Esophagus squamous epithelium (tissue), 5 donors: ENCODE measurements around the gene WNT9A. TPM values are rescaled to one million over a fixed set of nuclear protein-coding genes. Genes with fewer than 3 reads are reported as not detected.
"Not testable (repeated sequence)": the region's sequence is repeated elsewhere in the genome, so short reads cannot be mapped to it uniquely, and the experiment has no call there.

Experiments
- DNase-seq: peaks from one replicate; lab custom pipeline; 2025; lab: John Stamatoyannopoulos, UW
- H3K27ac ChIP-seq, 4 donors: fragments of 200-600 bp; sonication (generic); one replicate each; pipeline ENCODE4 v1.5.1; 2016 to 2019; ENCODE audit warnings: mild to moderate bottlenecking in 1 of 4
- H3K27me3 ChIP-seq, 4 donors: fragments of 200-600 bp; sonication (generic); 1 replicate in 3 of 4; 2 replicates in 1 of 4; pipeline versions ENCODE4 v1.5.1 to v1.6.0; 2017 to 2021; ENCODE audit warnings: antibody characterized with exemption in 1 of 4
- H3K36me3 ChIP-seq, 3 donors: fragments of 200-600 bp; sonication (generic); one replicate each; pipeline ENCODE4 v1.5.1; 2016 to 2019
- H3K4me1 ChIP-seq, 3 donors: fragments of 200-600 bp; sonication (generic); one replicate each; pipeline ENCODE4 v1.5.1; 2017 to 2019
- H3K4me3 ChIP-seq, 4 donors: fragments of 200-600 bp; sonication (generic); 1 replicate in 3 of 4; 2 replicates in 1 of 4; pipeline ENCODE4 v1.5.1; 2016 to 2019; ENCODE audit warnings: mild to moderate bottlenecking in 2 of 4, moderate library complexity in 1 of 4
- H3K9me3 ChIP-seq, 3 donors: fragments of 200-600 bp; sonication (generic); one replicate each; pipeline ENCODE4 v1.5.1; 2016 to 2019
- POLR2A ChIP-seq, 4 donors: fragments of 450-650 bp; IDR thresholded peaks; one replicate each; pipeline ENCODE4 v1.6.1; 2017; ENCODE audit warnings: antibody characterized with exemption in 4 of 4, mild to moderate bottlenecking in 4 of 4, moderate library complexity in 3 of 4
- WGBS, 2 donors: methylation state at CpG; one replicate each; pipeline ENCODE4 v1.1.5; 2018; 5-methylcytosine and 5-hydroxymethylcytosine counted together
- intact Hi-C: fragments of 100-400 bp; cut with DNase I; formaldehyde crosslinking; loops from one replicate; pipeline ENCODE4 v1.15.0; 2022
- total RNA-seq, 4 donors: library from RNA; depleted of rRNA; stranded (reverse); fragments of >200 nt; gene quantifications; one replicate each; pipeline ENCODE4 v1.1.0, GENCODE V29; 2016
- TF ChIP-seq, protein P1 (sequence below), 6 experiments: fragments of 450-650 bp in 4 of 6; fragments of 200-600 bp in 2 of 6; sonication (generic) in 2 of 6; IDR thresholded peaks; one replicate each; pipeline ENCODE4 v1.5.1; 2016 to 2019; ENCODE audit warnings: antibody characterized with exemption in 6 of 6, mild to moderate bottlenecking in 4 of 6, moderate library complexity in 4 of 6
- donor health status: DM: yes; HTN: yes; CAD: no.

WNT9A gene, protein sequence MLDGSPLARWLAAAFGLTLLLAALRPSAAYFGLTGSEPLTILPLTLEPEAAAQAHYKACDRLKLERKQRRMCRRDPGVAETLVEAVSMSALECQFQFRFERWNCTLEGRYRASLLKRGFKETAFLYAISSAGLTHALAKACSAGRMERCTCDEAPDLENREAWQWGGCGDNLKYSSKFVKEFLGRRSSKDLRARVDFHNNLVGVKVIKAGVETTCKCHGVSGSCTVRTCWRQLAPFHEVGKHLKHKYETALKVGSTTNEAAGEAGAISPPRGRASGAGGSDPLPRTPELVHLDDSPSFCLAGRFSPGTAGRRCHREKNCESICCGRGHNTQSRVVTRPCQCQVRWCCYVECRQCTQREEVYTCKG
- 1 to 10 TPM; 1.7 to 5.9 (median 2.8) TPM for total RNA-seq

DNA sequence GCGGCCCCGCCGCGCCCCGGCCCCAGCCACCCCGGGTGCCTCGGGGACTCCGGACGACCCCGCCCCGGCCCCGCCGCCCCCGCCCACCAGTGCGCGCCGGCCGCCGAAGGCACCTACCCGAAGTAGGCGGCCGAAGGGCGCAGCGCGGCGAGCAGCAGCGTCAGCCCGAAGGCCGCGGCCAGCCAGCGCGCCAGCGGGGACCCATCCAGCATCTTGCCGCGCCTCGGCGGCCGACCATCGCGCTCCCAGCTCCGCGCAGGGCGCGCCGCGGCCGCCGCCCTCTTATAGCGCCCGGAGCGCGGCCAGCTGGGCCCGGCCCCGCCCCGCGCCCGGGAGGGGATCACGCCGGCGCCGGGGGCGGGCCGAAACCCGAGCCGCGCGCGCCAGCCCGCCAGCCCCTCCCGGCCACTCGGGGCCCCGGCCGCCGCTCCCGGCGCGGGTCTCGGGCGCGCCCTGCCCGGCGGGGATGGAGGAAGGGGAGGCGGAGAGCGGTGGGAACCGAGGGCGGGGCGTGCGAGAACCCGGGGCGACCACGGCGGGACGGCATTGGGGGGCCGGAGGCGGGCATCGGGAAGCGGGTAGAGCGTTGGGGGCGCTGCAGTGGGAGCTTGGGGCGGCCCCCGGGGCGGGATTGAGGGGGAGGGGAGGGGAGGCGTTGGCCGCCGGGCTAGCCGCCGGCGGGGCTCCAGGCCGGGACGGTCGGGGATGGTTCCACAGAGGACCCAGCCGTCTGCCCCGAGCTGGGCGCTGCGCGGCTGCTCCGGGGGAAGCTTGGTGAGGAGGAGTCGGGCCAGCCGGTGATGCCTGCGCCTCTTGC is at the start of gene WNT9A:
WNT9A (minus strand) TSS at position 257 of the 817 bp plus-strand sequence; CDS start at position 212, 45 bp downstream.
- Histone ChIP-seq H3K4me1 (peaks cover 32 to 74% (median 35%) of the 10 kb centered on the region in 3 donors), H3K36me3 (no peaks in the 10 kb centered on the region), H3K27ac (peak within 1 kb of the TSS; percentile 85 to 93 (median 87)), H3K4me3 (peak within 1 kb of the TSS; percentile 43 to 79 (median 61)), H3K9me3 (no peaks in the 10 kb centered on the region), H3K27me3 (peaks cover 0 to 51% (median 0%) of the 10 kb centered on the region in 4 donors)
- TF ChIP-seq, protein P1, sequence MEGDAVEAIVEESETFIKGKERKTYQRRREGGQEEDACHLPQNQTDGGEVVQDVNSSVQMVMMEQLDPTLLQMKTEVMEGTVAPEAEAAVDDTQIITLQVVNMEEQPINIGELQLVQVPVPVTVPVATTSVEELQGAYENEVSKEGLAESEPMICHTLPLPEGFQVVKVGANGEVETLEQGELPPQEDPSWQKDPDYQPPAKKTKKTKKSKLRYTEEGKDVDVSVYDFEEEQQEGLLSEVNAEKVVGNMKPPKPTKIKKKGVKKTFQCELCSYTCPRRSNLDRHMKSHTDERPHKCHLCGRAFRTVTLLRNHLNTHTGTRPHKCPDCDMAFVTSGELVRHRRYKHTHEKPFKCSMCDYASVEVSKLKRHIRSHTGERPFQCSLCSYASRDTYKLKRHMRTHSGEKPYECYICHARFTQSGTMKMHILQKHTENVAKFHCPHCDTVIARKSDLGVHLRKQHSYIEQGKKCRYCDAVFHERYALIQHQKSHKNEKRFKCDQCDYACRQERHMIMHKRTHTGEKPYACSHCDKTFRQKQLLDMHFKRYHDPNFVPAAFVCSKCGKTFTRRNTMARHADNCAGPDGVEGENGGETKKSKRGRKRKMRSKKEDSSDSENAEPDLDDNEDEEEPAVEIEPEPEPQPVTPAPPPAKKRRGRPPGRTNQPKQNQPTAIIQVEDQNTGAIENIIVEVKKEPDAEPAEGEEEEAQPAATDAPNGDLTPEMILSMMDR (IDR thresholded peaks at IDR 0.05) = no peak
- TF ChIP-seq POLR2A (IDR thresholded peaks at IDR 0.05) = peak in 2 of 4 donors; percentile 15 to 52
- no peak for DNase-seq
- 0 to 7% methylated on average over 1 to 6 of the region's 120 CpGs for WGBS, 2 donors
- intact Hi-C loops = loop anchor here (5.0 kb wide), 1 partner anchor 186 kb away; no protein-coding TSS in a partner anchor

DNA sequence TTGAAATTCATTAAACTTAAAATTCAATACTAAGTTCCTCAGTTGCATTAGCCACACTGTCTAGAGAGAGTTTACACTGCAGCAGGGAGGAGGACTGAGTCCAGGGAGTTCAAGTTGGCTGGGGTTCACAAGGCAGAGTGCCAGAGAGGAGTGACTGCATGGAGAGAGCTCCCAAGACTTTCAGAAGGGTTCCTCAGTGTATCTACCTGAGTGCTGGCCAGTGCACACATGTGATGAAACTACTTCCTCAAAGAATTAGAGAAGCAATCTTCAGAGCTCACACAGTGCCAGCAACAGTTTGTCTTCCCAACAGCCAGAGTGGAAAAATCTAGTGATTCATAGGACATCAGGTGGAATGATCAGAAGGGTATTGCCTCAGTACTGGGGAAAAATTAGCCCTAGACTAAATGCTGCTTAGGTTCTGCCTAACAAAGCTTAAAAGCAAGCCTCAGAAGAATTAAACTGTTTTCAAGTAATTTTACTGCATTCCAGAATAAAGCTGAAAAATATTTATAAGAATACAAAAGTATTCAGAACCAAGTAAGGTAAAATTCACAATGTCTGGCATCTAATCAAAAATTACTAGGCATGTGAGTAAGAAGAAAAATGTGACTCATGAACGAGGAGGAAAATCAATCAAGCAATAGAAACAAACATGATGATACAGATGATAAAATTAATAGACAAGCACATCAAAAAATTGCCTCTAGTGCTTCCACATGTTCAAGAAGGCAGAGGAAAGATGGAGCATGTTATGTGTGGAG is 48.6 kb upstream of the WNT9A start:
- 8 to 13% methylated on average over 1 of the region's 1 CpG for WGBS, 2 donors
- H3K4me3 ChIP-seq = no peak overlapping the region
- H3K4me1 ChIP-seq = no peaks in the 10 kb centered on the region
- H3K9me3 ChIP-seq = peaks cover 0 to 34% (median 13%) of the 10 kb centered on the region in 3 donors
- TF ChIP-seq, protein P1 (IDR thresholded peaks at IDR 0.05) = no peak
- TF ChIP-seq POLR2A (IDR thresholded peaks at IDR 0.05) = no peak
- H3K36me3 ChIP-seq = no peaks in the 10 kb centered on the region
- peaks cover 0 to 23% (median 0%) of the 10 kb centered on the region in 4 donors for H3K27me3 ChIP-seq
- no peak overlapping the region for H3K27ac ChIP-seq
- DNase-seq = no peak
- intact Hi-C loops = no loop called here

DNA sequence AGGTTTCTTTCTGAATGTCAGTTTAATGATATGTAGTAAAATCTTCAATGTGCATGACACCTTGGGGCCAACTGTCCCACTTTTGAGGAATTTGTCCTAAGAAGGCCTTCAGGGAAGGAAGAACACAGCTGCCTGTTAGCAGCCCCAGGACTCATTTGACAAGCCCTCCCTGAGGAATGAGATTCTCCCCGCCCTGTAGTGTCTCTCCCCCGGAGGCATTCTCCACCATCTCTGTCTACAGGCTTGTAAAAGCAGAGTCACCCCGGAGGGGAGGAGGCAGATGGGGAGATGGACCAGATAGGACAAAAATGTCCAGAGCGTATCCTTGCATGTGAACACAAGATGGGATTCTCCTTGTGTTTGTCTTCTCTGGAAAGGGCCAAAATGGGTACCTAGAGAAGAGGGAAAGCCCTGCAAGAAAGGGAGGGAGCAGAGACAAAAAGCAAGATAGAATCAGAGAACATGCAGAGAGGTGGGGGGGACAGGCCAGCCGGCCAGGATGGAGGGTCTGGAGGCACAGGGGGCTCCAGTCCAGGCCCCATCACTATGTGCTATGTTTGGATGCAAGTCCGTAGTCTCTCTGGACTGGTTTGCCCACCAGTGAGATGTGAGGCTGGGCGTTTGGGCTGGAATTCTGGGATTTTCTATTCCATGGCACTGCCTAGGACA is 47.0 kb upstream of the WNT9A start:
- Histone ChIP-seq H3K4me1 (no peaks in the 10 kb centered on the region), H3K27ac (no peak overlapping the region), H3K27me3 (peaks cover 0 to 7% (median 0%) of the 10 kb centered on the region in 4 donors), H3K9me3 (peaks cover 0 to 39% (median 13%) of the 10 kb centered on the region in 3 donors), H3K4me3 (no peak overlapping the region), H3K36me3 (no peaks in the 10 kb centered on the region)
- WGBS, 2 donors = 67 to 80% methylated on average over 6 of the region's 7 CpGs
- intact Hi-C loops = no loop called here
- no peak for TF ChIP-seq POLR2A (IDR thresholded peaks at IDR 0.05)
- TF ChIP-seq, protein P1 (IDR thresholded peaks at IDR 0.05) = no peak
- no peak for DNase-seq

DNA sequence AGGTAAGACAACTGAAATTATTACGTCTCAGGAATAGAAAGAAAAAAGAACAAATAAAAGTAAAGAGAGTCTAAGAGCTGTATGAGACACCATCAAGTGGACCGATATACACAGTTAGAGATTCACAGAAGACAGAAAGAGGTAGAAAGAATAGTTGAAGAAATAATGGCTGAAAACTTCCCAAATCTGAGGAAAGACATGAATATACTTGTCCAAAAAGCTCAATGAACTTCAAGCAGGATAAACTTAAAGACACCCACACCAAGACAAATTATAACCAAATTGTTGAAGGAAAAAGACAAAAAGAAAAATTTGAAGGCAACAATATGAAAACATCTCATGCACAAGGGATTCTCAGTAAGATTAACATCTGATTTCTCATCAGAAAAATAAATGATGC is 39.4 kb upstream of the WNT9A start:
- no peak for DNase-seq
- intact Hi-C loops = no loop called here
- Histone ChIP-seq H3K36me3 (no peaks in the 10 kb centered on the region), H3K27ac (no peak overlapping the region), H3K4me1 (no peaks in the 10 kb centered on the region), H3K9me3 (peaks cover 0 to 6% (median 0%) of the 10 kb centered on the region in 3 donors), H3K4me3 (no peak overlapping the region), H3K27me3 (peaks cover 0 to 22% (median 0%) of the 10 kb centered on the region in 4 donors)
- WGBS, 2 donors = 77 to 93% methylated on average over 2 of the region's 2 CpGs
- TF ChIP-seq POLR2A (IDR thresholded peaks at IDR 0.05) = no peak
- TF ChIP-seq, protein P1 (IDR thresholded peaks at IDR 0.05) = no peak

DNA sequence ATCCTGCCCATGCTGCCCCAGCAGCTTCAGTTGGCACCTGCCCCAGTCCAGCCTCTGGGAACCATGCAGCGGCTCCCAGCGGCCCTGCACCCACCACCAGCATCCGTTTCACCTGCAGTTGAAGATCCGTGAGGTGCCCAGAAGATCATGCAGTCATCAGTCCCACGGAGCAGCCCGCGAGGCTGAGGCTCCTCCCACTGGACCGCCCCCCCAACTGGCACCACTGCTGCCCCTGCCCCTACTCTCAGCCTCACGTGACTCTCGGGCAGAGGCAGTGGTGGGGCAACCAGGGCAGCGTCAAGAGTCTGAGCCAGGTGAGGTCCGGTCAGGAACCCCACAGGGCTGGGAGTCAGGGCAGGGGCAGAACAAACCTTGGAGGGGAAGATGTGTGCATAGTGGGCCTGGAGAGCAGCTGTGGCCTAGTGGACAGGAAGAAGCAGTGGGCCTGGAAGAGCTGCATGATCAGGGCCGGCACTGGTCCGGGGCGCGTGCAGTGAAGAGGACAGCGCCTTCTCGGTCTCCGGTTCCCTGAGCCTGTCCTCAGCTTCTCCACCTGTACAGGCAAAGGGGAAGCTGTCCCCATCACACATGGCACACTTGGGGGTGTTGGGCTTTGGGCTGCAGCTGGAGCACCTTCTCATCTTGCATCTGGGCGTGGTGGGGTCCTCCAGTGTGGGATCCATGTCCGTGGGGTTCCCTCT is 28.0 kb upstream of the WNT9A start:
- 81 to 88% methylated on average over 4 of the region's 21 CpGs for WGBS, 2 donors
- H3K4me3 ChIP-seq, H3K27ac ChIP-seq: not testable (repeated sequence)

DNA sequence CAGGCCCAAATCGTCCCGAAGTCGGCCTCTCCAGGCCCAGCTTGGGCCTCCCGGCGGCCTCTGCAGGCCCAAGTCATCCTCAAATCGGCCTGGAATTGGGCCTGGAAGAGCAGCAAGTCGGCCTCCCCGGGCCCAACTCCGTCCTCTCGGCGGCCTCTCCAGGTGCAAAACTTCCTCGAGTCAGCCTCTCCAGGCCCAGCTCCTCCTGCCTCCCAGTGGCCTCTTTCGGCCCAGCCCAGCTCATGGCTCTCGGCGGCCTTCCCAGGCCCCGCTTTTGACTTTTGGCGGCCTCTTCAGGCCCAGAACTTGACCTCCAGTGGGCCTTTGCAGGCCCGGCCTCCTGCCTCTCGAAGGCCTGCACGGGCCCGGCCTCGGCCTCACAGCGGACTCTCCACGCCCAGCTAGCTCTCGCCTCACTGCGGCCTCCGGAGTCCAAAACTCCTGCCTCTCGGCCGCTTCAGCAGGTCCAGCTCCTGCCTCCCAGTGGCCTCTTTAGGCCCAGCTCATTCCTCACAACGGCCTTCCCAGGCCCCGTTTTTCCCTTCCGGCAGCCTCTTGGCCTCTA is 26.1 kb upstream of the WNT9A start:
- H3K27me3 ChIP-seq, intact Hi-C loops, H3K9me3 ChIP-seq, H3K27ac ChIP-seq, DNase-seq, H3K36me3 ChIP-seq, H3K4me1 ChIP-seq, H3K4me3 ChIP-seq: not testable (repeated sequence)
- WGBS, 2 donors = 72 to 89% methylated on average over 10 to 11 of the region's 32 CpGs

More for the DNA sequence above, 28.0 kb upstream of the WNT9A start:
- H3K27me3 ChIP-seq, DNase-seq, intact Hi-C loops, H3K4me1 ChIP-seq, H3K9me3 ChIP-seq, H3K36me3 ChIP-seq: not testable (repeated sequence)
